Glutamatergic neuron (in vitro differentiated cells): ENCODE data around the gene TFAP2C. TPM values are rescaled to one million over a fixed set of nuclear protein-coding genes. Genes with fewer than 3 reads are reported as not detected.

Experiments
- DNase-seq: peaks from one replicate; pipeline ENCODE4 v3.0.0; 2022
- H3K27ac Mint-ChIP-seq: one replicate; pipeline ENCODE4 v1.8.0; 2020; ENCODE audit warnings: mild to moderate bottlenecking, mixed read lengths, inconsistent platforms; ENCODE audit not compliant: unreplicated experiment
- H3K27me3 Mint-ChIP-seq: one replicate; pipeline ENCODE4 v1.8.0; 2020; ENCODE audit warnings: mild to moderate bottlenecking, moderate library complexity, mixed read lengths, inconsistent platforms; ENCODE audit not compliant: unreplicated experiment
- H3K36me3 Mint-ChIP-seq: one replicate; pipeline ENCODE4 v1.8.0; 2020; ENCODE audit warnings: mild to moderate bottlenecking, mixed read lengths, inconsistent platforms; ENCODE audit not compliant: unreplicated experiment
- H3K4me1 Mint-ChIP-seq: one replicate; pipeline ENCODE4 v1.8.0; 2020; ENCODE audit warnings: mild to moderate bottlenecking, low read depth, mixed read lengths, inconsistent platforms; ENCODE audit not compliant: unreplicated experiment
- H3K4me3 Mint-ChIP-seq: one replicate; pipeline ENCODE4 v1.8.0; 2020; ENCODE audit warnings: mild to moderate bottlenecking, mixed read lengths, inconsistent platforms; ENCODE audit not compliant: unreplicated experiment
- H3K9me3 Mint-ChIP-seq: one replicate; pipeline ENCODE4 v1.8.0; 2020; ENCODE audit warnings: mild to moderate bottlenecking, moderate library complexity, mixed read lengths, inconsistent platforms; ENCODE audit not compliant: unreplicated experiment
- CTCF ChIP-seq: fragments of 200-600 bp; sonication (generic); IDR thresholded peaks from one replicate; pipeline ENCODE4 v1.5.0; 2021; ENCODE audit not compliant: partially characterized antibody, unreplicated experiment
- long read RNA-seq: library from polyadenylated mRNA; unstranded; transcript quantifications from one replicate; pipeline ENCODE4 v2.0.0, GENCODE V29; 2020; ENCODE audit not compliant: unreplicated experiment
- total RNA-seq: library from RNA; stranded (reverse); fragmentation: NEBNext Ultra II Directional; extraction: Animal tissue kit (Norgen Biotek cat#: 25700); gene quantifications from one replicate; pipeline ENCODE4 v1.2.1, GENCODE V29; 2021; ENCODE audit not compliant: unreplicated experiment

TFAP2C gene
- total RNA-seq, result 35.3 TPM
- long read RNA-seq, transcript TFAP2C-201 (7 exons, 2,866 nt), result major isoform, 16 of 36 reads
- long read RNA-seq, partial matches to known transcripts, result 15 of 36 reads
- long read RNA-seq, other reads (novel, unspliced or antisense), result 5 of 36 reads

DNA sequence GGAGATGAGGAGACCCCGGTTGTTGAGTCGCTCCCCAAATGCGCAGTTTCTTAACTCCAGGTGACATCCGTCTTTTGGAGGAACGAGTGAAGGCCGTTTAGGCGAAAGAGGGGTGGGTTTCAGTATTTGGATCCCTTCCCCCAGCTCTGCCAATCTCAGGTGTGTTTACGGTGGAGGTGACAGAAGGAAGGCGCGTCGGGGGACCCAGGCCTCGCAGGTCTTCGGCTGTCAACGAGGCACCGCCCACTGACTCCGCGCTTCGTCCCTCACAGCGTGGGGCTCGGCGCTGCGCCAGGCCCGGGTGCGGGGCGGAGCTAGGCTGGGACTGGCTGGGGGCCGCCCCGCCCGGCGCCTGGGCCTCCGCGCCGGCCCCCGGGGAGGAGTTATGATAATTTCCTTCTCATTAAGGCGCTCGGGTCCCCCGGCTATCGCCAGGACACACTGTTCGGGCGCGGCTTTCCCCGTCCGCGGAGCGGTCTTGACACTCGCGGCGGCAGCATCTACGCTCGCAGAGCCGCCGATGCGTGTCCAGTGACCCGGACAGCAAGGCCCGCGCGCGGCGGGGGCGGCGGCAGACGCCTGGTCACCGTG, at the start of gene TFAP2C:
Gene TFAP2C, plus strand, starts transcription at position 434 of the 591 bp plus-strand sequence. CDS start 239 bp downstream, outside the sequence.
- H3K27ac Mint-ChIP-seq, result peak within 1 kb of the TSS; percentile 73

DNA sequence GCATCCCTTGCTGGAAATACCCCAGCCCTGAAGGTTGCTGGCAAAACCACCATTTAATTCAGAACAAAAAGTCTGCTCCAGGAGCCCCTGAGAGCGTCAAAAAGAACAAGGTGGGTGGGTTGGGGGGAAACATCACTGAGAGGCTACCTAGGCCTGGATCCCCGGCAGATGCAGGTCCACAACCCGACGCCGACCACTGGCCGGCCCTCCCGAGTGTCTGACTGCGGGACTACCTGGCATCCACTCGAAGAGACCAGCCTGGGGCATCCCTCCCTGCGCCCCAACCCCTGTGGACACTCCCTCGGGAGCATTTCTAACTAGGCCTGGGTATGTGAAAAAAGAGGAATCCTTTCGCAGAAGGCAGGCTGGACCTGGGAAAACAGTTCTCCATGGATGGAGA, 48.9 kb upstream of the TFAP2C start:
- Mint-ChIP-seq H3K27ac (no peak overlapping the region), H3K27me3 (peaks cover 3% of the 10 kb centered on the region), H3K9me3 (no peaks in the 10 kb centered on the region), H3K4me1 (peaks cover 8% of the 10 kb centered on the region), H3K36me3 (no peaks in the 10 kb centered on the region), H3K4me3 (no peak overlapping the region)
- no peak for DNase-seq
- TF ChIP-seq CTCF, result no peak

More for the DNA sequence above, at the start of gene TFAP2C:
- peak; percentile 83 for DNase-seq
- H3K36me3 Mint-ChIP-seq, result peaks cover 9% of the 10 kb centered on the region
- peaks cover 10% of the 10 kb centered on the region for H3K9me3 Mint-ChIP-seq
- peaks cover 15% of the 10 kb centered on the region for H3K27me3 Mint-ChIP-seq
- peak within 1 kb of the TSS; percentile 91 for H3K4me3 Mint-ChIP-seq
- peaks cover 23% of the 10 kb centered on the region for H3K4me1 Mint-ChIP-seq
- TF ChIP-seq CTCF, result no peak

GRCh38 chr20:56581701-56582100, 47.4 kb upstream of the TFAP2C start:
- DNase-seq, result no peak
- Mint-ChIP-seq H3K27ac (no peak overlapping the region), H3K4me3 (no peak overlapping the region), H3K4me1 (peaks cover 8% of the 10 kb centered on the region), H3K27me3 (no peaks in the 10 kb centered on the region), H3K9me3 (no peaks in the 10 kb centered on the region), H3K36me3 (no peaks in the 10 kb centered on the region)
- TF ChIP-seq CTCF, result no peak

GRCh38 chr20:56582542-56582941, 46.6 kb upstream of the TFAP2C start:
- TF ChIP-seq CTCF, result no peak
- no peak for DNase-seq
- Mint-ChIP-seq H3K4me1 (peaks cover 8% of the 10 kb centered on the region), H3K27ac (no peak overlapping the region), H3K4me3 (no peak overlapping the region), H3K9me3 (no peaks in the 10 kb centered on the region), H3K36me3 (no peaks in the 10 kb centered on the region), H3K27me3 (no peaks in the 10 kb centered on the region)

DNA sequence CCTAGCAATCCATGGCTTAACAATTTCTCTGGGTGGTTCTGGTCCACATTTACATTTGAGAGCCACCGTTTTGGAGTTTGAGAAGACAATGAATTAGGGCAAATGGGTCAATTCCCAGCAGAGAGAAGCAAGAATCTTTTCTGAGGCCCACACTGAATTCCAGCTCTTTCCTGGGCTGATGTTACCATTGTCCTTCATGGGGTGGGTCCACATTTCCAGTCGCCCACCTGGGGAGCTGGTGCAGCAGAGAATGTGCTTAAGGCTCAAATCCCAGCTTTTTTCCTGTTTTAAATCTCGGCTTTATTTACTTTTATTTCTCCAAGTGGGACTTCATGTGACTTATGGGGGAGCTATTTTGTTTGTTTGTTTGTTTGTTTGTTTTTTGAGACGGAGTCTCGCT, 44.2 kb upstream of the TFAP2C start:
- Mint-ChIP-seq H3K27ac (no peak overlapping the region), H3K4me1 (peaks cover 3% of the 10 kb centered on the region), H3K36me3 (no peaks in the 10 kb centered on the region), H3K9me3 (no peaks in the 10 kb centered on the region), H3K27me3 (no peaks in the 10 kb centered on the region), H3K4me3 (no peak overlapping the region)
- TF ChIP-seq CTCF, result no peak
- no peak for DNase-seq
